Panc1 (cell line): Measurements from ENCODE around the gene SDF2L1. TPM values are rescaled to one million over a fixed set of nuclear protein-coding genes. Genes with fewer than 3 reads are reported as not detected.
"Not testable (repeated sequence)": the region's sequence is repeated elsewhere in the genome, so short reads cannot be mapped to it uniquely, and the experiment has no call there.

Experiments used
- ATAC-seq: fragments of 200-7000 bp; cut with Tn5 transposase; 2 replicates; pipeline ENCODE4 v1.9.1; 2020; ENCODE audit warnings: mild to moderate bottlenecking, moderate library complexity
- BruUV-seq: library from RNA; stranded (reverse); fragments of 400-500 nt; replicated peaks from 2 replicates; lab custom pipeline; 2021; lab: Mats Ljungman, UMichigan
- CTCF ChIA-PET: fragments of 300-600 bp; sonication (Branson Sonifier 250); formaldehyde crosslinking; loops from one replicate; lab custom pipeline; 2022; ENCODE audit warnings: antibody characterized with exemption; lab: Charles Lee
- POLR2A ChIA-PET: fragments of 300-600 bp; sonication (Branson Sonifier 250); formaldehyde crosslinking; loops from one replicate; lab custom pipeline; 2022; ENCODE audit warnings: antibody characterized with exemption; lab: Charles Lee
- DNase-seq: peaks from one replicate; pipeline ENCODE4 v3.0.0-alpha.2; 2010; ENCODE audit warnings: low read depth, low spot score
- H3K27ac ChIP-seq: 2 replicates; pipeline ENCODE4 v1.5.1; 2011; ENCODE audit warnings: mild to moderate bottlenecking, low read length, inconsistent platforms
- H3K27me3 ChIP-seq: fragments of 200-500 bp; sonication (Bioruptor generic); 2 replicates; pipeline ENCODE4 v1.6.0; 2014; ENCODE audit warnings: low read length, inconsistent platforms; ENCODE audit not compliant: control insufficient read depth, insufficient read depth
- H3K36me3 ChIP-seq: fragments of 200-500 bp; sonication (Bioruptor generic); 2 replicates; pipeline ENCODE4 v1.5.1; 2014; ENCODE audit warnings: inconsistent platforms, mild to moderate bottlenecking, low read length, moderate library complexity; ENCODE audit not compliant: control insufficient read depth, insufficient read depth
- H3K4me1 ChIP-seq: 2 replicates; pipeline ENCODE4 v1.5.1; 2011; ENCODE audit warnings: inconsistent platforms, mild to moderate bottlenecking, low read length, moderate library complexity; ENCODE audit not compliant: control insufficient read depth, insufficient read depth
- H3K4me3 ChIP-seq, 2 experiments: 2 replicates each; pipeline ENCODE4 v1.5.1; 2011 to 2012; ENCODE audit warnings: low read depth in 2 of 2, low read length in 2 of 2, mild to moderate bottlenecking in 2 of 2, inconsistent platforms in 1 of 2, moderate library complexity in 1 of 2
- H3K9me3 ChIP-seq: fragments of 200-500 bp; sonication (Bioruptor generic); 2 replicates; pipeline ENCODE4 v1.5.1; 2014; ENCODE audit warnings: low read depth, mild to moderate bottlenecking, inconsistent platforms, low read length, moderate library complexity; ENCODE audit not compliant: control insufficient read depth, insufficient read depth
- CTCF ChIP-seq: fragments of 450-650 bp; IDR thresholded peaks from 2 replicates; pipeline ENCODE4 v1.5.1; 2017; ENCODE audit warnings: mild to moderate bottlenecking
- POLR2AphosphoS5 ChIP-seq: IDR thresholded peaks from 2 replicates; pipeline ENCODE4 v1.6.1; 2012; ENCODE audit warnings: mild to moderate bottlenecking, low read depth, low read length, moderate library complexity
- SIN3A ChIP-seq: IDR thresholded peaks from 2 replicates; pipeline ENCODE4 v1.6.1; 2012; ENCODE audit warnings: low read depth, mild to moderate bottlenecking, low read length, moderate library complexity, borderline replicate concordance; ENCODE audit not compliant: insufficient read depth
- in situ Hi-C: cut with HindIII; loops from 2 replicates; pipeline ENCODE4 v1.10.0; 2016; ENCODE audit warnings: low sequenced_read_pairs, low pct_unique_long_range_greater_than_20kb
- intact Hi-C: fragments of 100-400 bp; cut with micrococcal nuclease; formaldehyde crosslinking; loops from one replicate; pipeline ENCODE4 v1.10.0; 2022; ENCODE audit not compliant: unreplicated experiment
- total RNA-seq: library from RNA; stranded (reverse); gene quantifications from one replicate; pipeline ENCODE4 v1.2.1, GENCODE V29; 2021; ENCODE audit not compliant: unreplicated experiment

Gene SDF2L1
- total RNA-seq, 1 experiment from 2014 or later = 66.0 TPM

- DNase-seq (no peak), ATAC-seq (peak; percentile 67)
- H3K27ac ChIP-seq = peak overlapping the region; percentile 87
- CTCF ChIA-PET = interaction anchor here (1.2 to 2.3 kb wide), 2 partner anchors 12 to 17 kb away, joined by 4 to 12 read pairs; no protein-coding TSS in a partner anchor
- no peaks in the 10 kb centered on the region for H3K27me3 ChIP-seq
- peaks cover 8% of the 10 kb centered on the region; the same call in 1 of the 2 replicates for H3K4me1 ChIP-seq
- in situ Hi-C loops (no loop called here), intact Hi-C loops (loop anchor here (10.0 kb wide), 1 partner anchor 47 kb away; no protein-coding TSS in a partner anchor)
- no TSS peak for BruUV-seq
- H3K9me3 ChIP-seq = no peaks in the 10 kb centered on the region
- peak; percentile 80; the same call in 1 of the 2 replicates for TF ChIP-seq CTCF
- no peak for TF ChIP-seq POLR2AphosphoS5
- POLR2A ChIA-PET = interaction anchor here (0.6 kb wide), 1 partner anchor 208 kb away, joined by 3 read pairs; no protein-coding TSS in a partner anchor
- H3K4me3 ChIP-seq = peak overlapping the region; percentile 69 to 74
- H3K36me3 ChIP-seq = no peaks in the 10 kb centered on the region
Measured at GRCh38 chr22:21641417-21641788, 699 bp upstream of the SDF2L1 start.

- intact Hi-C loops = loop anchor here (10.0 kb wide), 1 partner anchor 48 kb away; no protein-coding TSS in a partner anchor
- TF ChIP-seq CTCF (peak; percentile 79), POLR2AphosphoS5 (no peak)
- no peaks in the 10 kb centered on the region for H3K9me3 ChIP-seq
- H3K27me3 ChIP-seq = no peaks in the 10 kb centered on the region
- DNase-seq (no peak), ATAC-seq (peak; percentile 43)
- peak overlapping the region; percentile 62 to 74 for H3K4me3 ChIP-seq
- ChIA-PET CTCF (interaction anchor here (0.6 to 2.3 kb wide), 3 partner anchors 14 to 87 kb away, joined by 3 to 12 read pairs (median 6); no protein-coding TSS in a partner anchor), POLR2A (no interaction called here)
- peaks cover 8% of the 10 kb centered on the region; the same call in 1 of the 2 replicates for H3K4me1 ChIP-seq
- TSS peak; percentile 88 for BruUV-seq
- peak overlapping the region; percentile 79 for H3K27ac ChIP-seq
- in situ Hi-C loops = no loop called here
- no peaks in the 10 kb centered on the region for H3K36me3 ChIP-seq
Measured at GRCh38 chr22:21642584-21643448, 714 bp downstream of the SDF2L1 start.

- ATAC-seq (no peak), DNase-seq (no peak)
- POLR2A ChIA-PET = no interaction called here
- CTCF ChIA-PET = no interaction called here
- Histone ChIP-seq H3K9me3 (no peaks in the 10 kb centered on the region), H3K36me3 (no peaks in the 10 kb centered on the region), H3K4me1 (peaks cover 8% of the 10 kb centered on the region; the same call in 1 of the 2 replicates), H3K4me3 (peak overlapping the region; percentile 62 to 74), H3K27me3 (no peaks in the 10 kb centered on the region), H3K27ac (peak overlapping the region; percentile 79)
- intact Hi-C loops (loop anchor here (10.0 kb wide), 1 partner anchor 49 kb away; no protein-coding TSS in a partner anchor), in situ Hi-C loops (no loop called here)
- TF ChIP-seq SIN3A (no peak), CTCF (peak; percentile 26)
- no TSS peak for BruUV-seq
Measured at GRCh38 chr22:21643533-21644357, 1.6 kb downstream of the SDF2L1 start.

- H3K36me3 ChIP-seq, in situ Hi-C loops, DNase-seq, H3K4me3 ChIP-seq, H3K27me3 ChIP-seq, BruUV-seq, POLR2A ChIA-PET, H3K27ac ChIP-seq, H3K9me3 ChIP-seq, H3K4me1 ChIP-seq, ATAC-seq: not testable (repeated sequence)
- intact Hi-C loops = loop anchor here (10.0 kb wide), 1 partner anchor 51 kb away; no protein-coding TSS in a partner anchor
- CTCF ChIA-PET = interaction anchor here (0.5 to 0.6 kb wide), 2 partner anchors 32 to 729 kb away, joined by 3 to 13 read pairs; no protein-coding TSS in a partner anchor
Measured at GRCh38 chr22:21645513-21645912, 3.4 kb downstream of the SDF2L1 start.
